WTC11 (cell line): ENCODE measurements around the gene C20orf141. TPM values are rescaled to one million over a fixed set of nuclear protein-coding genes. Genes with fewer than 3 reads are reported as not detected.

Experiments
- ATAC-seq: fragments of 200-7000 bp; cut with Tn5 transposase; 2 replicates; pipeline ENCODE4 v1.10.0; 2021; ENCODE audit warnings: mild to moderate bottlenecking, moderate library complexity
- CTCF ChIA-PET: fragments of 300-600 bp; sonication (Branson Sonifier 250); formaldehyde crosslinking; loops from one replicate; lab custom pipeline; 2021; ENCODE audit warnings: antibody characterized with exemption; lab: Charles Lee
- POLR2A ChIA-PET: fragments of 350-600 bp; sonication (Branson Sonifier 250); formaldehyde crosslinking; loops from one replicate; lab custom pipeline; 2021; ENCODE audit warnings: antibody characterized with exemption; lab: Charles Lee
- DNase-seq: peaks from one replicate; pipeline ENCODE4 v3.0.0; 2021; ENCODE audit warnings: low spot score
- H3K27ac Mint-ChIP-seq: 2 replicates; pipeline ENCODE4 v1.8.0; 2021; ENCODE audit warnings: mixed read lengths
- H3K27me3 Mint-ChIP-seq: 2 replicates; pipeline ENCODE4 v1.8.0; 2021; ENCODE audit warnings: low read depth, mild to moderate bottlenecking, moderate library complexity, mixed read lengths
- H3K36me3 Mint-ChIP-seq: 2 replicates; pipeline ENCODE4 v1.8.0; 2021; ENCODE audit warnings: mixed read lengths
- H3K4me1 Mint-ChIP-seq: 2 replicates; pipeline ENCODE4 v1.8.0; 2022; ENCODE audit warnings: mixed read lengths
- H3K4me3 Mint-ChIP-seq: 2 replicates; pipeline ENCODE4 v1.8.0; 2021; ENCODE audit warnings: mild to moderate bottlenecking, moderate library complexity, mixed read lengths
- H3K9me3 Mint-ChIP-seq: 2 replicates; pipeline ENCODE4 v1.8.0; 2021; ENCODE audit warnings: mixed read lengths
- ATF2 ChIP-seq: sonication (generic); formaldehyde crosslinking; IDR thresholded peaks from 2 replicates; pipeline ENCODE4 v1.8.1; 2022; ENCODE audit warnings: low read depth, missing genetic modification reagents, borderline replicate concordance
- E2F1 ChIP-seq: sonication (generic); formaldehyde crosslinking; IDR thresholded peaks from 2 replicates; pipeline ENCODE4 v1.8.0; 2022; ENCODE audit warnings: mild to moderate bottlenecking, missing genetic modification reagents
- E2F5 ChIP-seq: sonication (generic); formaldehyde crosslinking; IDR thresholded peaks from 2 replicates; pipeline ENCODE4 v1.8.1; 2022; ENCODE audit warnings: mild to moderate bottlenecking, moderate library complexity, missing genetic modification reagents
- MAX ChIP-seq: sonication (generic); formaldehyde crosslinking; IDR thresholded peaks from 2 replicates; pipeline ENCODE4 v1.8.0; 2022; ENCODE audit warnings: mild to moderate bottlenecking, missing genetic modification reagents
- SMAD4 ChIP-seq: sonication (generic); formaldehyde crosslinking; IDR thresholded peaks from 2 replicates; pipeline ENCODE4 v1.8.0; 2022; ENCODE audit warnings: mild to moderate bottlenecking, missing genetic modification reagents
- SP1 ChIP-seq: sonication (generic); formaldehyde crosslinking; conservative IDR thresholded peaks from 2 replicates; pipeline ENCODE4 v1.8.1; 2022; ENCODE audit warnings: missing genetic modification reagents
- ZNF396 ChIP-seq: fragments of 250-450 bp; sonication (Bioruptor Pico); IDR thresholded peaks from 2 replicates; pipeline ENCODE4 v1.8.0; 2021; ENCODE audit warnings: mild to moderate bottlenecking, moderate library complexity, borderline replicate concordance
- ZNF423 ChIP-seq: fragments of 250-450 bp; sonication (Bioruptor Pico); IDR thresholded peaks from 2 replicates; pipeline ENCODE4 v2.1.2; 2022; ENCODE audit warnings: mild to moderate bottlenecking, moderate library complexity
- total RNA-seq: library from RNA; stranded (reverse); gene quantifications from 3 replicates; pipeline ENCODE4 v1.2.3, GENCODE V29; 2021
- TF ChIP-seq, protein P1 (sequence below): sonication (generic); formaldehyde crosslinking; conservative IDR thresholded peaks from 2 replicates; pipeline ENCODE4 v1.8.1; 2023; ENCODE audit warnings: mild to moderate bottlenecking, low read depth, missing genetic modification reagents, moderate library complexity
- TF ChIP-seq, protein P2 (sequence below): sonication (generic); formaldehyde crosslinking; IDR thresholded peaks from 2 replicates; pipeline ENCODE4 v1.8.1; 2023; ENCODE audit warnings: mild to moderate bottlenecking, missing genetic modification reagents

C20orf141 gene
- total RNA-seq, 1 experiment from 2014 or later = not detected

- TF ChIP-seq ATF2 (CRISPR knock-in tag) (no peak), E2F5 (CRISPR knock-in tag) (no peak)
- TF ChIP-seq, all 79 proteins: peak for 0
Measured at GRCh38 chr20:2798095-2798805, 16.5 kb upstream of the C20orf141 start (continued).

DNA sequence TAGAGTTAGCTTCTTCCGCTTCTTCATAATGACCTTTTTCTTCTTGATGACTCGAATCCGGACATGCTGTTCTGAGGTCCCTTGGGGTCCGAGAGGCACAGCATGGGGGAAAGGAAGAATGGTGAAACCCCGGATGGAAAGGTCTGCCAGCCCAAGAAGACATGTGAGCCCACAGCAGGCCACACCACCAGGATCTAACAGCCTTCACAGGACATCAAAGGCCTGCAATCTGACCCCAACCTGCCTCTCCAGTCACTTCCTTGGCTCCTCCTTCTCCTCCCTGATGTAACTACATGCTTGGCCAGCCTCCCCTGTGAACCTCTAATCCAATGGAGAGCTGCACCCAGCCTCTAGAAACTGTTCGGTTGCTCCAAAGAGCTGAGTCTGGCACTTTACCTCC, 16.0 kb upstream of the C20orf141 start:
- CTCF ChIA-PET = interaction anchor here (0.7 to 4.5 kb wide), 8 partner anchors 8 to 53 kb away, joined by 3 to 24 read pairs (median 4); partner anchors contain the start of gene TMEM239
- TF ChIP-seq ZNF423 (peak; percentile 61), ZNF396 (CRISPR knock-in tag) (no peak)
- Mint-ChIP-seq H3K9me3 (no peaks in the 10 kb centered on the region), H3K27ac (no peak overlapping the region), H3K4me3 (peak overlapping the region; percentile 95), H3K4me1 (peaks cover 25% of the 10 kb centered on the region), H3K27me3 (peaks cover 38% of the 10 kb centered on the region), H3K36me3 (peaks cover 22% of the 10 kb centered on the region)
- DNase-seq (no peak), ATAC-seq (0 out of 2 replicates have a peak, but pooled peaks have one; percentile 2)
- POLR2A ChIA-PET = interaction anchor here (0.6 to 0.9 kb wide), 3 partner anchors 9 to 78 kb away, joined by 3 to 13 read pairs (median 4); no protein-coding TSS in a partner anchor

DNA sequence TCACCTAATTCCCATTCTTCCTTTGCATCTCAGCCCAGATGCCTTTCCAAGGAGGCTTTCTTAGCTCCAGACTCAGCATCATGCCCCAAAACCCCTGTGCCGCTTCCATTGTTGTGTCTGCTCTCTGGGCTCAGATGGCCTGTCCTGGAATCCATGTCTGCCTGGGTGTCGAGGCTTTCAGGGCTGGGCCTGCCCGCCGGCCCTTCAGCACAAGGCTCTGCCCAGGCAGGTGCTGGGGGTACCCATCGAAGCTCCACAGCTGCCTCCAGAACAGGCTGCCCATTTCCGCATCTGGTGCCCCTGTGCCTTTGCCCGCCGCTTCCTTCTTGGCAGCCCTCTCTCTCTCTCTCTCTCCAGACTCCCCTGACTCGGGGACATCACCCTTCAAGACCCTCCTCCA, 15.5 kb upstream of the C20orf141 start:
- Mint-ChIP-seq H3K4me1 (peaks cover 26% of the 10 kb centered on the region), H3K36me3 (peaks cover 22% of the 10 kb centered on the region), H3K27ac (no peak overlapping the region), H3K9me3 (no peaks in the 10 kb centered on the region), H3K4me3 (peak overlapping the region; percentile 95), H3K27me3 (peaks cover 43% of the 10 kb centered on the region)
- TF ChIP-seq SP1 (CRISPR knock-in tag) = no peak
- TF ChIP-seq SMAD4 (CRISPR knock-in tag) = 0 out of 2 replicates have a peak, but pooled peaks have one; percentile 20
- TF ChIP-seq, protein P1, sequence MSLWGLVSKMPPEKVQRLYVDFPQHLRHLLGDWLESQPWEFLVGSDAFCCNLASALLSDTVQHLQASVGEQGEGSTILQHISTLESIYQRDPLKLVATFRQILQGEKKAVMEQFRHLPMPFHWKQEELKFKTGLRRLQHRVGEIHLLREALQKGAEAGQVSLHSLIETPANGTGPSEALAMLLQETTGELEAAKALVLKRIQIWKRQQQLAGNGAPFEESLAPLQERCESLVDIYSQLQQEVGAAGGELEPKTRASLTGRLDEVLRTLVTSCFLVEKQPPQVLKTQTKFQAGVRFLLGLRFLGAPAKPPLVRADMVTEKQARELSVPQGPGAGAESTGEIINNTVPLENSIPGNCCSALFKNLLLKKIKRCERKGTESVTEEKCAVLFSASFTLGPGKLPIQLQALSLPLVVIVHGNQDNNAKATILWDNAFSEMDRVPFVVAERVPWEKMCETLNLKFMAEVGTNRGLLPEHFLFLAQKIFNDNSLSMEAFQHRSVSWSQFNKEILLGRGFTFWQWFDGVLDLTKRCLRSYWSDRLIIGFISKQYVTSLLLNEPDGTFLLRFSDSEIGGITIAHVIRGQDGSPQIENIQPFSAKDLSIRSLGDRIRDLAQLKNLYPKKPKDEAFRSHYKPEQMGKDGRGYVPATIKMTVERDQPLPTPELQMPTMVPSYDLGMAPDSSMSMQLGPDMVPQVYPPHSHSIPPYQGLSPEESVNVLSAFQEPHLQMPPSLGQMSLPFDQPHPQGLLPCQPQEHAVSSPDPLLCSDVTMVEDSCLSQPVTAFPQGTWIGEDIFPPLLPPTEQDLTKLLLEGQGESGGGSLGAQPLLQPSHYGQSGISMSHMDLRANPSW (CRISPR knock-in tag) = no peak
- TF ChIP-seq E2F1 (CRISPR knock-in tag) = peak; percentile 44; the same call in 1 of the 2 replicates
- TF ChIP-seq, protein P2, sequence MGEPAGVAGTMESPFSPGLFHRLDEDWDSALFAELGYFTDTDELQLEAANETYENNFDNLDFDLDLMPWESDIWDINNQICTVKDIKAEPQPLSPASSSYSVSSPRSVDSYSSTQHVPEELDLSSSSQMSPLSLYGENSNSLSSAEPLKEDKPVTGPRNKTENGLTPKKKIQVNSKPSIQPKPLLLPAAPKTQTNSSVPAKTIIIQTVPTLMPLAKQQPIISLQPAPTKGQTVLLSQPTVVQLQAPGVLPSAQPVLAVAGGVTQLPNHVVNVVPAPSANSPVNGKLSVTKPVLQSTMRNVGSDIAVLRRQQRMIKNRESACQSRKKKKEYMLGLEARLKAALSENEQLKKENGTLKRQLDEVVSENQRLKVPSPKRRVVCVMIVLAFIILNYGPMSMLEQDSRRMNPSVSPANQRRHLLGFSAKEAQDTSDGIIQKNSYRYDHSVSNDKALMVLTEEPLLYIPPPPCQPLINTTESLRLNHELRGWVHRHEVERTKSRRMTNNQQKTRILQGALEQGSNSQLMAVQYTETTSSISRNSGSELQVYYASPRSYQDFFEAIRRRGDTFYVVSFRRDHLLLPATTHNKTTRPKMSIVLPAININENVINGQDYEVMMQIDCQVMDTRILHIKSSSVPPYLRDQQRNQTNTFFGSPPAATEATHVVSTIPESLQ (CRISPR knock-in tag) = no peak
- TF ChIP-seq MAX (CRISPR knock-in tag) = peak; percentile 43; the same call in 1 of the 2 replicates
- ChIA-PET POLR2A (interaction anchor here (0.6 to 0.9 kb wide), 3 partner anchors 9 to 78 kb away, joined by 3 to 13 read pairs (median 4); no protein-coding TSS in a partner anchor), CTCF (interaction anchor here (0.7 to 4.5 kb wide), 9 partner anchors 9 to 67 kb away, joined by 3 to 24 read pairs (median 3); partner anchors contain the start of gene TMEM239)
- ATAC-seq = no peak
- DNase-seq = no peak
